ENCODE measurements around the gene GASK1A.

GASK1A gene

GRCh38 chr3:43087249-43087776 lies 108.2 kb downstream of the GASK1A start:
- DNase-seq (ENCODE audit: extremely low read depth, low read depth): no peak
- no peak overlapping the region for H3K4me3 ChIP-seq (replicated peaks; ENCODE audit: low read depth, low read length)
- TF ChIP-seq CTCF (IDR thresholded peaks at IDR 0.05; ENCODE audit: low read depth, low read length, missing control alignments): no peak

- no peak for TF ChIP-seq CTCF (IDR thresholded peaks at IDR 0.05; ENCODE audit: low read depth, low read length, missing control alignments)
- DNase-seq (ENCODE audit: extremely low read depth, low read depth): no peak
- no peak overlapping the region for H3K4me3 ChIP-seq (replicated peaks; ENCODE audit: low read depth, low read length)
These were observed 110.0 kb downstream of the GASK1A start for GRCh38 chr3:43089081-43089480.

GRCh38 chr3:43090238-43090637 lies 111.1 kb downstream of the GASK1A start:
- TF ChIP-seq CTCF (IDR thresholded peaks at IDR 0.05; ENCODE audit: low read depth, low read length, missing control alignments): no peak
- no peak overlapping the region for H3K4me3 ChIP-seq (replicated peaks; ENCODE audit: low read depth, low read length)
- DNase-seq (ENCODE audit: extremely low read depth, low read depth): no peak

- no peak overlapping the region for H3K4me3 ChIP-seq (replicated peaks; ENCODE audit: low read depth, low read length)
- DNase-seq (ENCODE audit: extremely low read depth, low read depth): no peak
- TF ChIP-seq CTCF (IDR thresholded peaks at IDR 0.05; ENCODE audit: low read depth, low read length, missing control alignments): no peak
These were observed 112.4 kb downstream of the GASK1A start for GRCh38 chr3:43091481-43091880.

GRCh38 chr3:43093006-43093405 lies 113.9 kb downstream of the GASK1A start:
- no peak for TF ChIP-seq CTCF (IDR thresholded peaks at IDR 0.05; ENCODE audit: low read depth, low read length, missing control alignments)
- no peak overlapping the region for H3K4me3 ChIP-seq (replicated peaks; ENCODE audit: low read depth, low read length)
- no peak for DNase-seq (ENCODE audit: extremely low read depth, low read depth)

GRCh38 chr3:43093974-43094373 lies 114.9 kb downstream of the GASK1A start:
- no peak overlapping the region for H3K4me3 ChIP-seq (replicated peaks; ENCODE audit: low read depth, low read length)
- no peak for DNase-seq (ENCODE audit: extremely low read depth, low read depth)
- TF ChIP-seq CTCF (IDR thresholded peaks at IDR 0.05; ENCODE audit: low read depth, low read length, missing control alignments): no peak

- TF ChIP-seq CTCF (IDR thresholded peaks at IDR 0.05; ENCODE audit: low read depth, low read length, missing control alignments): no peak
- no peak for DNase-seq (ENCODE audit: extremely low read depth, low read depth)
- no peak overlapping the region for H3K4me3 ChIP-seq (replicated peaks; ENCODE audit: low read depth, low read length)
These were observed 115.3 kb downstream of the GASK1A start for GRCh38 chr3:43094381-43094780.
